Hindlimb muscle (tissue), 1 donor: ENCODE data around the gene NUDT22. TPM values are rescaled to one million over a fixed set of nuclear protein-coding genes. Genes with fewer than 3 reads are reported as not detected.

Experiments
- DNase-seq: peaks from one replicate; pipeline ENCODE4 v3.0.0-alpha.2; 2013
- polyA plus RNA-seq: library from polyadenylated mRNA; unstranded; fragments of 120-200 nt; gene quantifications from one replicate; pipeline ENCODE4 v1.2.1, GENCODE V29; 2013; ENCODE audit not compliant: insufficient read length

NUDT22 gene
- polyA plus RNA-seq, 1 donor: 17.2 TPM

GRCh38 chr11:64227405-64227956 lies 1.4 kb downstream of the NUDT22 start:
- no peak for DNase-seq

GRCh38 chr11:64229090-64229743 lies 3.1 kb downstream of the NUDT22 start:
- no peak for DNase-seq

GRCh38 chr11:64229744-64230170 lies 3.7 kb downstream of the NUDT22 start:
- DNase-seq: no peak

- DNase-seq: peak; percentile 91
Measured at GRCh38 chr11:64230171-64230984, 4.3 kb downstream of the NUDT22 start, which contains the start of gene DNAJC4. TSS of gene DNAJC4 (plus strand) at chr11:64230548. CDS start at chr11:64230855, 307 bp downstream.

- DNase-seq: no peak
Measured at GRCh38 chr11:64230985-64231365, 4.9 kb downstream of the NUDT22 start.

GRCh38 chr11:64231546-64231945 lies 5.5 kb downstream of the NUDT22 start:
- peak; percentile 1 for DNase-seq

GRCh38 chr11:64232182-64232966 lies 6.3 kb downstream of the NUDT22 start:
- DNase-seq: peak; percentile 6

GRCh38 chr11:64232967-64233315 lies 6.9 kb downstream of the NUDT22 start:
- DNase-seq: no peak

- peak; percentile 64 for DNase-seq
Measured at GRCh38 chr11:64233913-64234586, 8.0 kb downstream of the NUDT22 start, which contains the start of gene VEGFB. TSS of gene VEGFB (plus strand) at chr11:64234584. CDS start at chr11:64234834, 250 bp downstream.

GRCh38 chr11:64234647-64235379 lies 8.7 kb downstream of the NUDT22 start:
- DNase-seq: no peak

- DNase-seq: no peak
Measured at GRCh38 chr11:64235437-64236161, 9.5 kb downstream of the NUDT22 start.

GRCh38 chr11:64237484-64237951 lies 11.4 kb downstream of the NUDT22 start:
- no peak for DNase-seq

GRCh38 chr11:64238076-64238475 lies 12.0 kb downstream of the NUDT22 start:
- no peak for DNase-seq

GRCh38 chr11:64238999-64239398 lies 12.9 kb downstream of the NUDT22 start:
- DNase-seq: no peak

- no peak for DNase-seq
Measured at GRCh38 chr11:64239662-64240434, 13.8 kb downstream of the NUDT22 start.

- peak; percentile 98 for DNase-seq
Measured at GRCh38 chr11:64240435-64241240, 14.6 kb downstream of the NUDT22 start, which contains the start of gene FKBP2. TSS of gene FKBP2 (plus strand) at chr11:64241095. CDS start at chr11:64242388, 1,293 bp downstream.

GRCh38 chr11:64241241-64241490 lies 15.1 kb downstream of the NUDT22 start:
- DNase-seq: peak; percentile 100

GRCh38 chr11:64241491-64242374 lies 15.7 kb downstream of the NUDT22 start:
- peak; percentile 51 for DNase-seq
